GM23338 (cell line): ENCODE results near the gene DIP2C. TPM values are rescaled to one million over a fixed set of nuclear protein-coding genes. Genes with fewer than 3 reads are reported as not detected.

Source experiments
- ATAC-seq: fragments of 200-7000 bp; cut with Tn5 transposase; 3 replicates; pipeline ENCODE4 v1.9.1; 2020
- DNase-seq: peaks from one replicate; pipeline ENCODE4 v3.0.0-alpha.2; 2015; ENCODE audit warnings: low spot score
- H2AFZ ChIP-seq: fragments of 200-600 bp; sonication (generic); 2 replicates; pipeline ENCODE4 v1.8.0; 2016; ENCODE audit warnings: antibody characterized with exemption, mild to moderate bottlenecking, moderate library complexity
- H3F3A ChIP-seq: fragments of 200-600 bp; sonication (generic); replicated peaks from 2 replicates; pipeline ENCODE4 v1.8.0; 2017; ENCODE audit warnings: antibody characterized with exemption, mixed run types, low read depth
- H3K27ac ChIP-seq: fragments of 200-600 bp; sonication (generic); 2 replicates; pipeline ENCODE4 v1.6.1; 2016; ENCODE audit warnings: low read depth
- H3K27me3 ChIP-seq: fragments of 200-600 bp; sonication (generic); 2 replicates; pipeline ENCODE4 v1.8.0; 2016; ENCODE audit warnings: mild to moderate bottlenecking, mixed run types, moderate library complexity; ENCODE audit not compliant: insufficient read depth
- H3K36me3 ChIP-seq: fragments of 200-600 bp; sonication (generic); 2 replicates; pipeline ENCODE4 v1.8.0; 2016; ENCODE audit warnings: mild to moderate bottlenecking; ENCODE audit not compliant: insufficient read depth
- H3K4me1 ChIP-seq: fragments of 200-600 bp; sonication (generic); 2 replicates; pipeline ENCODE4 v1.8.0; 2016; ENCODE audit warnings: mild to moderate bottlenecking, moderate library complexity; ENCODE audit not compliant: insufficient read depth
- H3K4me2 ChIP-seq: fragments of 200-600 bp; sonication (generic); 2 replicates; pipeline ENCODE4 v1.7.1; 2017; ENCODE audit warnings: mixed run types
- H3K4me3 ChIP-seq: fragments of 200-600 bp; sonication (generic); 2 replicates; pipeline ENCODE4 v1.6.1; 2016; ENCODE audit warnings: mixed run types
- H3K79me2 ChIP-seq: fragments of 200-600 bp; sonication (generic); replicated peaks from 2 replicates; pipeline ENCODE4 v1.8.0; 2017; ENCODE audit warnings: mild to moderate bottlenecking; ENCODE audit not compliant: insufficient read depth
- H3K9me2 ChIP-seq: fragments of 200-600 bp; sonication (generic); 2 replicates; pipeline ENCODE4 v1.8.0; 2017; ENCODE audit not compliant: insufficient read depth
- H4K20me1 ChIP-seq: fragments of 200-600 bp; sonication (generic); replicated peaks from 2 replicates; pipeline ENCODE4 v1.8.0; 2017; ENCODE audit warnings: mild to moderate bottlenecking; ENCODE audit not compliant: insufficient read depth
- H3K27ac Mint-ChIP-seq: 2 replicates; pipeline ENCODE4 v1.8.0; 2020; ENCODE audit warnings: inconsistent platforms, mild to moderate bottlenecking, moderate library complexity, mixed read lengths
- H3K27me3 Mint-ChIP-seq: 3 replicates; pipeline ENCODE4 v1.8.0; 2022; ENCODE audit warnings: low read depth, mild to moderate bottlenecking, moderate library complexity, mixed read lengths, inconsistent platforms; ENCODE audit not compliant: insufficient read depth, poor library complexity
- H3K36me3 Mint-ChIP-seq: 3 replicates; pipeline ENCODE4 v1.8.0; 2021; ENCODE audit warnings: low read depth, mild to moderate bottlenecking, inconsistent platforms, moderate library complexity, mixed read lengths
- H3K4me1 Mint-ChIP-seq: 3 replicates; pipeline ENCODE4 v1.8.0; 2020; ENCODE audit warnings: mild to moderate bottlenecking, inconsistent platforms, mixed read lengths
- H3K4me3 Mint-ChIP-seq: 3 replicates; pipeline ENCODE4 v1.8.0; 2021; ENCODE audit warnings: moderate library complexity, mild to moderate bottlenecking, inconsistent platforms, mixed read lengths
- H3K9me3 Mint-ChIP-seq: 3 replicates; pipeline ENCODE4 v1.8.0; 2020; ENCODE audit warnings: moderate library complexity, mild to moderate bottlenecking, inconsistent platforms, mixed read lengths
- CREB1 ChIP-seq: fragments of 250-450 bp; sonication (Bioruptor Pico); IDR thresholded peaks from 2 replicates; pipeline ENCODE4 v1.5.0; 2020; ENCODE audit warnings: low read depth, mild to moderate bottlenecking, moderate library complexity
- ETS1 ChIP-seq: IDR thresholded peaks from 2 replicates; pipeline ENCODE4 v1.6.1; 2016; ENCODE audit warnings: antibody characterized with exemption
- EZH2phosphoT487 ChIP-seq: fragments of 200-600 bp; sonication (generic); IDR thresholded peaks from one replicate; pipeline ENCODE4 v1.8.1; 2018; ENCODE audit warnings: antibody characterized with exemption; ENCODE audit not compliant: unreplicated experiment
- JUNB ChIP-seq: IDR thresholded peaks from one replicate; pipeline ENCODE4 v1.6.1; 2016; ENCODE audit warnings: antibody characterized with exemption; ENCODE audit not compliant: unreplicated experiment
- NANOG ChIP-seq: IDR thresholded peaks from 2 replicates; pipeline ENCODE4 v1.6.1; 2016; ENCODE audit warnings: antibody characterized with exemption, borderline replicate concordance
- POLR2AphosphoS5 ChIP-seq: IDR thresholded peaks from 2 replicates; pipeline ENCODE4 v1.6.1; 2016; ENCODE audit warnings: antibody characterized with exemption, low read depth
- REST ChIP-seq: IDR thresholded peaks from one replicate; pipeline ENCODE4 v1.6.1; 2018; ENCODE audit warnings: antibody characterized with exemption; ENCODE audit not compliant: unreplicated experiment
- ZNF114 ChIP-seq: fragments of 250-450 bp; sonication (Bioruptor Pico); IDR thresholded peaks from 2 replicates; pipeline ENCODE4 v1.5.0; 2020; ENCODE audit warnings: mild to moderate bottlenecking, moderate library complexity
- ZNF331 ChIP-seq: fragments of 250-450 bp; sonication (Bioruptor Pico); IDR thresholded peaks from 2 replicates; pipeline ENCODE4 v1.5.0; 2020; ENCODE audit warnings: low read depth, mild to moderate bottlenecking, moderate library complexity
- ZNF462 ChIP-seq: fragments of 250-450 bp; sonication (Bioruptor Pico); IDR thresholded peaks from 2 replicates; pipeline ENCODE4 v1.5.0; 2020; ENCODE audit warnings: mild to moderate bottlenecking, moderate library complexity
- polyA plus RNA-seq: library from polyadenylated mRNA; unstranded; fragments of >200 nt; fragmentation: Nextera tagmentation; extraction: Ambion mirVana; gene quantifications from 2 replicates; pipeline ENCODE4 v1.2.1, GENCODE V29; 2016
- total RNA-seq: library from RNA; depleted of rRNA; stranded (reverse); fragments of >200 nt; shearing (Covaris generic); gene quantifications from 2 replicates; pipeline ENCODE4 v1.2.3, GENCODE V29; 2014

DIP2C gene
- total and polyA plus RNA-seq, 2 experiments from 2014 or later: 5.1 to 7.7 TPM

GRCh38 chr10:494149-494542 lies 195.3 kb downstream of the DIP2C start (continued):
- TF ChIP-seq ZNF462 (CRISPR knock-in tag): no peak
- no peak for TF ChIP-seq POLR2AphosphoS5
- no peak for TF ChIP-seq ZNF114 (CRISPR knock-in tag)

GRCh38 chr10:493391-494148 lies 195.9 kb downstream of the DIP2C start:
- peaks cover 15% of the 10 kb centered on the region for H3K4me1 ChIP-seq
- H3K27me3 ChIP-seq: no peaks in the 10 kb centered on the region
- TF ChIP-seq REST (no peak), CREB1 (CRISPR knock-in tag) (no peak), ETS1 (no peak), NANOG (no peak), ZNF331 (CRISPR knock-in tag) (no peak), EZH2phosphoT487 (no peak), JUNB (no peak)
- Mint-ChIP-seq H3K27ac (no peak overlapping the region), H3K36me3 (no peaks in the 10 kb centered on the region), H3K4me3 (no peak overlapping the region), H3K4me1 (peaks cover 31% of the 10 kb centered on the region), H3K27me3 (peaks cover 14% of the 10 kb centered on the region), H3K9me3 (no peaks in the 10 kb centered on the region; the same call in 2 of the 3 replicates)
- no peak overlapping the region for H3K4me2 ChIP-seq
- no peak overlapping the region for H2AFZ ChIP-seq
- no peaks in the 10 kb centered on the region for H3K9me2 ChIP-seq
- 0 out of 2 replicates have a peak, but pooled peaks cover 4% of the 10 kb centered on the region for H3F3A ChIP-seq
- no peak for ATAC-seq
- no peaks in the 10 kb centered on the region; the same call in 1 of the 2 replicates for H3K79me2 ChIP-seq
- H3K4me3 ChIP-seq: no peak overlapping the region
- H4K20me1 ChIP-seq: peaks cover 4% of the 10 kb centered on the region; the same call in 1 of the 2 replicates
- H3K27ac ChIP-seq: no peak overlapping the region
- no peaks in the 10 kb centered on the region for H3K36me3 ChIP-seq
- DNase-seq: no peak
